ENCODE measurements around the gene USP25. TPM values are rescaled to one million over a fixed set of nuclear protein-coding genes. Genes with fewer than 3 reads are reported as not detected.

USP25 gene
- total RNA-seq, 1 donor, result 56.1 TPM

DNA sequence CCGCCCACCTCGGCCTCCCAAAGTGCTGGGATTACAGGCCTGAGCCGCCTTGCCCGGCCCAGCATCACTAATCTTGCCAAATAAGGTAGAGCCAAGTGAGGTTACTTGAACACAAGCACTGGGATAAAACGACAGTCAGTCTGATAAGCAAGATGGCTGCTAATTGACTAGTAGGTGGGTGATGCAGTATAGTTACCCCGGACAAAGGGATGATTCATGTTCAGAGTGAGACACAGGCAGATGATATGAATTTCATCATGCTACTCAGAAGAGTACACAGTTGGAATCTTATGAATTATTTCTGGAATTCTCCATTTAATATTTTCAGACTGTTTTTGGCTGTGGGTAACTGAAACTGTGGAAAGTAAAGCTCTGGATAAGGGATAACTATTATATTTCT lies 178.4 kb downstream of the USP25 start:
- TF ChIP-seq, protein P1, sequence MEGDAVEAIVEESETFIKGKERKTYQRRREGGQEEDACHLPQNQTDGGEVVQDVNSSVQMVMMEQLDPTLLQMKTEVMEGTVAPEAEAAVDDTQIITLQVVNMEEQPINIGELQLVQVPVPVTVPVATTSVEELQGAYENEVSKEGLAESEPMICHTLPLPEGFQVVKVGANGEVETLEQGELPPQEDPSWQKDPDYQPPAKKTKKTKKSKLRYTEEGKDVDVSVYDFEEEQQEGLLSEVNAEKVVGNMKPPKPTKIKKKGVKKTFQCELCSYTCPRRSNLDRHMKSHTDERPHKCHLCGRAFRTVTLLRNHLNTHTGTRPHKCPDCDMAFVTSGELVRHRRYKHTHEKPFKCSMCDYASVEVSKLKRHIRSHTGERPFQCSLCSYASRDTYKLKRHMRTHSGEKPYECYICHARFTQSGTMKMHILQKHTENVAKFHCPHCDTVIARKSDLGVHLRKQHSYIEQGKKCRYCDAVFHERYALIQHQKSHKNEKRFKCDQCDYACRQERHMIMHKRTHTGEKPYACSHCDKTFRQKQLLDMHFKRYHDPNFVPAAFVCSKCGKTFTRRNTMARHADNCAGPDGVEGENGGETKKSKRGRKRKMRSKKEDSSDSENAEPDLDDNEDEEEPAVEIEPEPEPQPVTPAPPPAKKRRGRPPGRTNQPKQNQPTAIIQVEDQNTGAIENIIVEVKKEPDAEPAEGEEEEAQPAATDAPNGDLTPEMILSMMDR (IDR thresholded peaks at IDR 0.05; ENCODE audit: extremely low read depth, low read depth, low read length), result no peak
- no peak for DNase-seq (ENCODE audit: insufficient read length, low spot score, missing footprints)

DNA sequence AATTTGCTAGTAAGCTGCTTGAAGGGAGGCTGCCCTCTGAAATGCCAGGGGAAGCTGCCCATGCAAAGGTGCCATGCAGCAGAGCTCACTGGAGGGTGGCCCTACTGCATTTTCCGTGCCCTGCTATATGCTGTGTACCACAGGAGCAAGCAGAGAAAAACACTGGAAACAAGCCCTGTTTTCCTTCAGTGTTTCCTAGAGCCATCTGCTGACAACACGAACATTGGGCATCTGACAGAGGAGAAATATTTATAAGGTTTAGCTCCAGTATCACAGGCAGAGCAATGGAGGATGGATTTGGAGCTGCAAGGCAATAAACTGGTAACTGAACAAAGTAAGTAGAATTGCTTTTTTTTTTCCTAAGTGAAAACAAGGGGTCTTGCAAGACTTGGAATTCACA lies 198.4 kb downstream of the USP25 start:
- no peak overlapping the region for H3K4me2 ChIP-seq (ENCODE audit: insufficient read depth, low read length)
- no peaks in the 10 kb centered on the region for H3K36me3 ChIP-seq (ENCODE audit: insufficient read depth, low read length)
- H3K27me3 ChIP-seq (ENCODE audit: insufficient read depth, low read length), result no peaks in the 10 kb centered on the region
- TF ChIP-seq, protein P1 (IDR thresholded peaks at IDR 0.05; ENCODE audit: extremely low read depth, low read depth, low read length), result no peak
- no peaks in the 10 kb centered on the region for H4K20me1 ChIP-seq (ENCODE audit: insufficient read depth, low read length)
- H2AFZ ChIP-seq (ENCODE audit: low read length), result no peak overlapping the region
- H3K4me1 ChIP-seq (ENCODE audit: insufficient read depth, low read length), result no peaks in the 10 kb centered on the region
- no peak for DNase-seq (ENCODE audit: insufficient read length, low spot score, missing footprints)
- no peaks in the 10 kb centered on the region for H3K79me2 ChIP-seq (ENCODE audit: insufficient read depth, low read length)
- no peaks in the 10 kb centered on the region for H3K9me3 ChIP-seq (ENCODE audit: low read depth, low read length)
- no peak overlapping the region for H3K27ac ChIP-seq (ENCODE audit: low read depth, low read length)
- H3K4me3 ChIP-seq (ENCODE audit: insufficient read depth, low read length), result no peak overlapping the region

More for the DNA sequence above, 178.4 kb downstream of the USP25 start:
- Histone ChIP-seq H3K36me3 (ENCODE audit: insufficient read depth, low read length) (no peaks in the 10 kb centered on the region), H3K79me2 (ENCODE audit: insufficient read depth, low read length) (no peaks in the 10 kb centered on the region), H4K20me1 (ENCODE audit: insufficient read depth, low read length) (no peaks in the 10 kb centered on the region), H2AFZ (ENCODE audit: low read length) (peak overlapping the region; percentile 72), H3K9me3 (ENCODE audit: low read depth, low read length) (no peaks in the 10 kb centered on the region), H3K4me1 (ENCODE audit: insufficient read depth, low read length) (no peaks in the 10 kb centered on the region), H3K4me2 (ENCODE audit: insufficient read depth, low read length) (no peak overlapping the region), H3K27ac (ENCODE audit: low read depth, low read length) (no peak overlapping the region), H3K4me3 (ENCODE audit: insufficient read depth, low read length) (no peak overlapping the region), H3K27me3 (ENCODE audit: insufficient read depth, low read length) (no peaks in the 10 kb centered on the region)

DNA sequence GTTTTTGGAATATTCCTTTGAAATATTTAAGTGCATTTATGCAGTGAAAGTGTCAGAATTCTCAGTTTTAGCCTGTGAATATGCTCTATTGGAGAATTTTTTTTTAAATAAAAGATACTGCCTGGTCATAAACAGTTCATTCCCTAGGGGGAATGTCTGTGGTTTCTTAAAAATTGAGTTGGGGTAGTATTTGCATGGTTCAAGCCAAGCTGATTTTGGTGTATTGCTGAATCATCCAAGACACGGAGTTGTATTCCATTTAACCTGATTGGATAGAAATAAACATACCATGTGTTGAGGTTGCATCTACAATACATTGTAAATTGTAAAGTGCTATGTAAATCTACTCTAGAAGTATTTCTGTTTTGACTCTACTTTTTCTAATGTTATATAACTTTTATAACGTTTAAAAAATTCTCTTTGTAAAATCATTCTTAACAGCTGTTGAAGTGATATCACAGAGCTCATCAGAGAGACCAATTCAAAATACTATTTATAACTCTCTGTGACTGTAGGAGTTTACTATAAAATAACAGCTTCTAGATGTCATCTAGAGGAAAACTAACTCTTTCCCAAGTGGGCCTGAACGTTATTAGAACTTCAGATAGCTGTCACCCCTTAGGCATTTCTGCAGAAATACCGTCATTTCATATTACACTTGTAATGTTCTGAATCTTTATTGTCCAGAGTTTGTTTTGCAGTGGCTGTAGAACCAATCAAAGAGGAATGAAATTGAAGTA lies 199.1 kb downstream of the USP25 start:
- H4K20me1 ChIP-seq (ENCODE audit: insufficient read depth, low read length), result no peaks in the 10 kb centered on the region
- no peaks in the 10 kb centered on the region for H3K36me3 ChIP-seq (ENCODE audit: insufficient read depth, low read length)
- no peak overlapping the region for H3K4me2 ChIP-seq (ENCODE audit: insufficient read depth, low read length)
- TF ChIP-seq, protein P1 (IDR thresholded peaks at IDR 0.05; ENCODE audit: extremely low read depth, low read depth, low read length), result no peak
- H3K27ac ChIP-seq (ENCODE audit: low read depth, low read length), result no peak overlapping the region
- no peaks in the 10 kb centered on the region for H3K4me1 ChIP-seq (ENCODE audit: insufficient read depth, low read length)
- no peaks in the 10 kb centered on the region for H3K79me2 ChIP-seq (ENCODE audit: insufficient read depth, low read length)
- H3K9me3 ChIP-seq (ENCODE audit: low read depth, low read length), result no peaks in the 10 kb centered on the region
- H2AFZ ChIP-seq (ENCODE audit: low read length), result no peak overlapping the region
- H3K27me3 ChIP-seq (ENCODE audit: insufficient read depth, low read length), result no peaks in the 10 kb centered on the region
- DNase-seq (ENCODE audit: insufficient read length, low spot score, missing footprints), result no peak
- H3K4me3 ChIP-seq (ENCODE audit: insufficient read depth, low read length), result no peak overlapping the region

DNA sequence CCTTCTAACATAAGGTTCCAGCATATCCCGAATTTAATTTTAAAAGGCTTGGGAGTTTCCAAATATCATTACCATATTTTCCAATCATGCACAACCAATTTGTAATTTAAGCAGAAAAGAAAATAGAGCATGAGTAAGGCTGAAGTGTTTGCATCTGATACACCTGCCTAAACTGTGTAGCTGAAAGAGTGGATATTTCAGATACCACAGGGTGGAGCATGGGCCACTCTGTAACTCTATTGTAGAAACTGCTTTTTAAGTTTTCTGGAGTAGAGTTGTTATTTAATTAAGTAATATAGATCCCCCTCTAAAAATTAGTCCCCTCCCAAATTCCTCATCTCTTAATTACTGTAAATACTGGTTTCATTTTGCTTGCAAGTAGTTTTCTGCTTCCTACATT lies 199.8 kb downstream of the USP25 start:
- Histone ChIP-seq H3K27me3 (ENCODE audit: insufficient read depth, low read length) (no peaks in the 10 kb centered on the region), H3K9me3 (ENCODE audit: low read depth, low read length) (no peaks in the 10 kb centered on the region), H4K20me1 (ENCODE audit: insufficient read depth, low read length) (no peaks in the 10 kb centered on the region), H2AFZ (ENCODE audit: low read length) (no peak overlapping the region), H3K4me2 (ENCODE audit: insufficient read depth, low read length) (no peak overlapping the region), H3K4me3 (ENCODE audit: insufficient read depth, low read length) (no peak overlapping the region), H3K27ac (ENCODE audit: low read depth, low read length) (no peak overlapping the region), H3K79me2 (ENCODE audit: insufficient read depth, low read length) (no peaks in the 10 kb centered on the region), H3K36me3 (ENCODE audit: insufficient read depth, low read length) (no peaks in the 10 kb centered on the region), H3K4me1 (ENCODE audit: insufficient read depth, low read length) (no peaks in the 10 kb centered on the region)
- DNase-seq (ENCODE audit: insufficient read length, low spot score, missing footprints), result no peak
- TF ChIP-seq, protein P1 (IDR thresholded peaks at IDR 0.05; ENCODE audit: extremely low read depth, low read depth, low read length), result no peak
